IMR-90 (cell line): ENCODE measurements around the gene CAPN7.

Experiments
- CEBPB ChIP-seq: IDR thresholded peaks from 2 replicates; pipeline ENCODE4 v1.6.1; 2012; ENCODE audit warnings: low read depth, low read length, improper control_type of control experiment
- CHD1 ChIP-seq: IDR thresholded peaks from 2 replicates; pipeline ENCODE4 v1.6.1; 2012; ENCODE audit warnings: low read depth, low read length, improper control_type of control experiment
- CTCF ChIP-seq: conservative IDR thresholded peaks from 2 replicates; pipeline ENCODE4 v1.5.1; 2012; ENCODE audit warnings: mild to moderate bottlenecking, low read depth, low read length, improper control_type of control experiment
- ELK1 ChIP-seq: fragments of 150-350 bp; IDR thresholded peaks from 2 replicates; pipeline ENCODE4 v1.6.1; 2016; ENCODE audit warnings: low read depth, mild to moderate bottlenecking, low read length, moderate library complexity, borderline replicate concordance
- FOS ChIP-seq: fragments of 150-350 bp; IDR thresholded peaks from 2 replicates; pipeline ENCODE4 v1.6.1; 2016; ENCODE audit warnings: low read depth, low read length
- MAFK ChIP-seq: IDR thresholded peaks from 2 replicates; pipeline ENCODE4 v1.6.1; 2012; ENCODE audit warnings: low read depth, low read length, improper control_type of control experiment
- MXI1 ChIP-seq: IDR thresholded peaks from 2 replicates; pipeline ENCODE4 v1.6.1; 2012; ENCODE audit warnings: low read depth, mild to moderate bottlenecking, low read length, moderate library complexity, borderline replicate concordance
- NFE2L2 ChIP-seq: fragments of 150-350 bp; IDR thresholded peaks from 2 replicates; pipeline ENCODE4 v1.6.1; 2016; ENCODE audit warnings: low read depth, mild to moderate bottlenecking, low read length
- POLR2A ChIP-seq: IDR thresholded peaks from 2 replicates; pipeline ENCODE4 v1.6.1; 2012; ENCODE audit warnings: mild to moderate bottlenecking, low read depth, low read length
- RAD21 ChIP-seq: IDR thresholded peaks from 2 replicates; pipeline ENCODE4 v1.6.1; 2012; ENCODE audit warnings: low read length, improper control_type of control experiment
- RCOR1 ChIP-seq: IDR thresholded peaks from 2 replicates; pipeline ENCODE4 v1.6.1; 2012; ENCODE audit warnings: mild to moderate bottlenecking, low read length, improper control_type of control experiment; ENCODE audit not compliant: insufficient replicate concordance
- RFX5 ChIP-seq: IDR thresholded peaks from 2 replicates; pipeline ENCODE4 v1.8.0; 2012; ENCODE audit warnings: low read depth, mild to moderate bottlenecking, low read length, moderate library complexity
- SMC3 ChIP-seq: fragments of 150-350 bp; IDR thresholded peaks from 2 replicates; pipeline ENCODE4 v1.6.1; 2016; ENCODE audit warnings: low read depth, mild to moderate bottlenecking, antibody characterized with exemption, low read length, moderate library complexity
- USF2 ChIP-seq: fragments of 150-350 bp; IDR thresholded peaks from 2 replicates; pipeline ENCODE4 v1.6.1; 2017; ENCODE audit warnings: mild to moderate bottlenecking, antibody characterized with exemption, low read length, low read depth

- TF ChIP-seq CTCF (no peak), POLR2A (no peak), FOS (no peak), CEBPB (no peak), MAFK (peak; percentile 59), RFX5 (no peak), NFE2L2 (no peak), RAD21 (no peak), CHD1 (no peak), RCOR1 (no peak), USF2 (no peak), SMC3 (no peak), ELK1 (no peak), MXI1 (no peak)
These were observed 5.9 kb downstream of the CAPN7 start for GRCh38 chr3:15211937-15212336.
